Muscle of leg (tissue), 11 donors: ENCODE measurements around the gene CASZ1. TPM values are rescaled to one million over a fixed set of nuclear protein-coding genes. Genes with fewer than 3 reads are reported as not detected.
A peak's percentile ranks its signal among the peaks of the same experiment; 100 is the strongest.

Experiments used
- DNase-seq: peaks from one replicate; pipeline ENCODE4 v3.0.0; 2013
- H3K27ac ChIP-seq: one replicate; pipeline ENCODE4 v1.5.1; 2013; ENCODE audit warnings: mild to moderate bottlenecking, low read length, control low read depth
- H3K27me3 ChIP-seq: one replicate; pipeline ENCODE4 v1.6.1; 2013; ENCODE audit warnings: low read length; ENCODE audit not compliant: control insufficient read depth, insufficient read depth
- H3K36me3 ChIP-seq: one replicate; pipeline ENCODE4 v1.6.1; 2013; ENCODE audit warnings: low read length; ENCODE audit not compliant: control insufficient read depth, insufficient read depth
- H3K4me1 ChIP-seq: one replicate; pipeline ENCODE4 v1.6.1; 2013; ENCODE audit warnings: low read length; ENCODE audit not compliant: control insufficient read depth, insufficient read depth
- H3K4me3 ChIP-seq: one replicate; pipeline ENCODE4 v1.5.1; 2013; ENCODE audit warnings: low read length, control low read depth
- H3K9me3 ChIP-seq: replicated peaks from 2 replicates; pipeline ENCODE4 v1.6.1; 2013; ENCODE audit warnings: low read depth, low read length; ENCODE audit not compliant: control insufficient read depth
- WGBS: methylation state at CpG from one replicate; pipeline ENCODE4 v1.1.5; 2013; ENCODE audit warnings: missing lambda C conversion rate; ENCODE audit not compliant: insufficient coverage; 5-methylcytosine and 5-hydroxymethylcytosine counted together
- polyA plus RNA-seq, 8 donors: library from polyadenylated mRNA; unstranded; fragments of 120-200 nt; gene quantifications; one replicate each; pipeline versions ENCODE4 v1.2.1 to v1.2.3, GENCODE V29; 2013; ENCODE audit warnings: inconsistent platforms in 1 of 8, low replicate concordance in 1 of 8; ENCODE audit not compliant: insufficient read length in 8 of 8, insufficient read depth in 1 of 8
- total RNA-seq: library from RNA; stranded (reverse); fragments of 120-200 nt; gene quantifications from one replicate; pipeline ENCODE4 v1.2.4, GENCODE V29; 2013

CASZ1 gene
- total and polyA plus RNA-seq, 9 donors = 30.8 to 68.4 (median 45.3) TPM

DNA sequence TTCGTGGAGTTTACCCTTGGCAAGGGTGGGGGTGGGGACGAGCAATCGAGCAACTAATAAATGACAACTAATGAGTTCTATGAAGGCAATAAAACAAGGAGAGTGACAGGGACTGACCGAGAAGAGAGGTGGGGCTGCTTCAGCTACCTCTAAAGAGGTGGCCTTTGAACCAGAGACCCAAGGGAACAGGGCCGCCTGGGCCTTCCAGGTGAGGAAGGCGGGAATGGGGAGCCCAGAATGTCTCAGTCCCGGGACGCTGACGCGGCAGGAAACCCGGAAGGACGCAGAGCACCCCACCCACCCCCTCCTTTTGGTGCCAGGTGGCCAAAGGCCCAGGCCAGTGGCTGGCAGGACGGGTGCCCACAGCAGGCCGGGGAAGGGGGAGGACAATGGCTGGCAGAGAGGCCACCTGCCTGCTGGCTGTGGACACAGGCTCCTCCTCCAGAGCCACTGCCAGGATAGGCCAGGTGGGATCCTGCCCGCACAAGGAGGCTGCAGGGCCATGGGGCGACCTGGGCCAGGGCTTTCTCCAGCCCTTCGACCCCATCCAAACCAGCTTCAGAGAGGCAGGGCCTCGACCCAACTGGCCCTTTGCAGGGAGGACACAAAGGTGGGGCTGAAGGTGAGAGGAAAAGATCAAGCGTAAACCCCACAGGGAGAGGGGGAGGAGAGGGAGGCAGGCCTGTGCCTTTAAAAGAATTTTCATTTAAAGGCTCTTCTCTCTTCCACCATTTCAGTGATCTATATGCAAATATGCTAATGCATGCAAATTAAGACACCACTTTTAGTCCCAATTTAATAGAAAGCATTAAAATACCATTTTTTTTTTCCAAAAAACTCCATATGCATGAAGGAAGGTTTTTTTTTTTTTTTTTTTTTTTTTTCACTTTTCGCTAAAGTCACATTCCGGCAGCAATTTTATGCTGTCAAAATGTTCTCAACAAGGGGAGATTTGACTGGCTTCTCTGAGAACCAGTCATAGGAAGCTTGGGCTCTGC, 58.1 kb downstream of the CASZ1 start:
- no peaks in the 10 kb centered on the region for H3K9me3 ChIP-seq
- no peaks in the 10 kb centered on the region for H3K36me3 ChIP-seq
- H3K27ac ChIP-seq = no peak overlapping the region
- no peak for DNase-seq
- 72% methylated on average over 10 of the region's 21 CpGs for WGBS
- H3K27me3 ChIP-seq = peaks cover 12% of the 10 kb centered on the region
- H3K4me3 ChIP-seq = no peak overlapping the region
- peaks cover 44% of the 10 kb centered on the region for H3K4me1 ChIP-seq

- peak overlapping the region; percentile 47 for H3K27ac ChIP-seq
Measured at GRCh38 chr1:10737651-10738050, 58.8 kb downstream of the CASZ1 start.

GRCh38 chr1:10736634-10737586, 59.5 kb downstream of the CASZ1 start:
- DNase-seq = no peak
- H3K4me3 ChIP-seq = no peak overlapping the region
- H3K27ac ChIP-seq = peak overlapping the region; percentile 47
- WGBS = 63% methylated on average over 18 of the region's 27 CpGs
- H3K9me3 ChIP-seq = no peaks in the 10 kb centered on the region
- peaks cover 40% of the 10 kb centered on the region for H3K4me1 ChIP-seq
- H3K36me3 ChIP-seq = no peaks in the 10 kb centered on the region
- peaks cover 7% of the 10 kb centered on the region for H3K27me3 ChIP-seq

More at GRCh38 chr1:10737651-10738050, 58.8 kb downstream of the CASZ1 start:
- peaks cover 40% of the 10 kb centered on the region for H3K4me1 ChIP-seq
- peaks cover 7% of the 10 kb centered on the region for H3K27me3 ChIP-seq
- H3K9me3 ChIP-seq = no peaks in the 10 kb centered on the region
- 88% methylated on average over 10 of the region's 12 CpGs for WGBS
- no peak for DNase-seq
- no peaks in the 10 kb centered on the region for H3K36me3 ChIP-seq
- H3K4me3 ChIP-seq = no peak overlapping the region

- no peaks in the 10 kb centered on the region for H3K36me3 ChIP-seq
- H3K27me3 ChIP-seq = peaks cover 7% of the 10 kb centered on the region
- H3K4me3 ChIP-seq = no peak overlapping the region
- peaks cover 40% of the 10 kb centered on the region for H3K4me1 ChIP-seq
- no peaks in the 10 kb centered on the region for H3K9me3 ChIP-seq
- peak overlapping the region; percentile 59 for H3K27ac ChIP-seq
- WGBS = 48% methylated on average over 10 of the region's 11 CpGs
- no peak for DNase-seq
Measured at GRCh38 chr1:10735563-10736305, 60.7 kb downstream of the CASZ1 start.

GRCh38 chr1:10734962-10735544, 61.4 kb downstream of the CASZ1 start:
- Histone ChIP-seq H3K4me1 (peaks cover 40% of the 10 kb centered on the region), H3K4me3 (no peak overlapping the region), H3K9me3 (no peaks in the 10 kb centered on the region), H3K36me3 (no peaks in the 10 kb centered on the region), H3K27me3 (peaks cover 7% of the 10 kb centered on the region), H3K27ac (peak overlapping the region; percentile 59)
- 16% methylated on average over 12 of the region's 24 CpGs for WGBS
- no peak for DNase-seq

- Histone ChIP-seq H3K4me3 (no peak overlapping the region), H3K9me3 (no peaks in the 10 kb centered on the region), H3K4me1 (peaks cover 41% of the 10 kb centered on the region), H3K27ac (no peak overlapping the region), H3K36me3 (no peaks in the 10 kb centered on the region), H3K27me3 (peaks cover 7% of the 10 kb centered on the region)
- WGBS = no CpG with 5 or more reads among the region's 6 CpGs
- DNase-seq = no peak
Measured at GRCh38 chr1:10734375-10734774, 62.1 kb downstream of the CASZ1 start.

DNA sequence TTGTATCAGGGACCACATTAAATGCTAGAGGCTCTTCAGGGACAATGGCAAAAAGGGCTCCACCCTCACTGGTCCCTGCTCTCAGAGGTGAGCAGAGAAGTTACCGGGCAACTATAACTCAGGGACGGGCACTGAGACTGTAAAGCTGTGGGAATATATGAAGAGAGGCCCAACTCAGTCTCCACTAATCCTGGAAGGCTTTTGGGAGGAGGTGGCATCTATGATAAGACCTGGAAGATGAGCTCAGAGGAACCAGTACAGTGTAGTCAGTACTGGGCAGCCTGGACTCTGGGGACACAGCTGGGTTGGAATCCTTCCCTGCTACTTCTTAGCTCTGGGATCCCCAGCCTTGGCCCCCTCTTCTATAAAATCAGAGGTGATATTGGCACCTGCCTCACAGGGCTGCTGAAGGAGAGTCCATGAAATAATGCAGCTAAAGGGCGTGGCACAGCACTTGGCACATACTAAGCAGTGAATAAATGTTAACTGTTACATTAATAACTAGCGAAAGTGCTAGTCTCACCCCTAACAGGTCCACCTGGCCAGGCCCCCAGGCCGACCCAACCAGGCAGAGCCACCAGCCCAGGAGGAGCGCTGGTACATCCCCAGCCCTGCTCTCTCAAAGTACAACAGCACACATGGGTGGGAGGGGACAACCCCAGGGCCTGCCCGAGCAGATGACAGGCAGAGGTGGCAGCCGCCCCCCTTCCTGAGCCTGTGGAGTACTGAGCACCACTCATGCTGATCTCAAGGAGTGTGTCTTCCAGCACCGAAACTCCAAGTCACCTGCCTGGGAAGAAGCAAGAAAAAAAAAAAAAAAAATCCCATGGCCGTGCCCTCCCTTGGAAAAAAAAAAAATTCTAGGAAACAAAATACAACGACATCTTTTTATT, 62.7 kb downstream of the CASZ1 start:
- H3K4me3 ChIP-seq = no peak overlapping the region
- WGBS = 55% methylated on average over 3 of the region's 11 CpGs
- H3K27ac ChIP-seq = no peak overlapping the region
- peaks cover 47% of the 10 kb centered on the region for H3K4me1 ChIP-seq
- DNase-seq = no peak
- H3K27me3 ChIP-seq = peaks cover 7% of the 10 kb centered on the region
- H3K36me3 ChIP-seq = no peaks in the 10 kb centered on the region
- H3K9me3 ChIP-seq = no peaks in the 10 kb centered on the region

DNA sequence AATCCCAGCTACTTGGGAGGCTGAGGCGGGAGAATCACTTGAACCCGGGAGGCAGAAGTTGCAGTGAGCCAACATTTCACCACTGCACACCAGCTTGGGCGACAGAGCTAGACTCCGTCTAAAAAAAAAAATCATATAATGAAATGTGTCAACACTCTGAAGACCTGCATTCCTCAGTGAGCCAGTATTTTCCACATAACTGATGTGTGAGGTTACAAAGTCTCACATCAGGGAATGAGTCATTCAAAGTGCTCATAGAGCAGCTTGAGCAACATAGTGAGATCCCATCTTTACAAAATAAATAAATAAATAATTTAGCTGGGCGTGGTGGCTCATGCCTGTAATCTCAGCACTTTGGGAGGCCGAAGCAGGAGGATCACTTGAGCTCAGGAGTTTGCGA, 65.5 kb downstream of the CASZ1 start:
- no peak overlapping the region for H3K4me3 ChIP-seq
- DNase-seq = no peak
- no CpG with 5 or more reads among the region's 7 CpGs for WGBS
- H3K36me3 ChIP-seq = no peaks in the 10 kb centered on the region
- peaks cover 49% of the 10 kb centered on the region for H3K4me1 ChIP-seq
- no peaks in the 10 kb centered on the region for H3K9me3 ChIP-seq
- no peak overlapping the region for H3K27ac ChIP-seq
- H3K27me3 ChIP-seq = peaks cover 5% of the 10 kb centered on the region
